ENCODE data around the gene CLIC3.
A peak's percentile ranks its signal among the peaks of the same experiment; 100 is the strongest.

CLIC3 gene

GRCh38 chr9:137031904-137032640 lies 35.7 kb upstream of the CLIC3 start, which contains the start of gene FUT7:
Gene FUT7 (minus strand): TSS chr9:137032088. CDS start chr9:137031991, 97 bp downstream.
- no peak for DNase-seq (ENCODE audit: low read depth in 2 of 2, low spot score in 1 of 2)

GRCh38 chr9:137030538-137031527 lies 34.5 kb upstream of the CLIC3 start:
- DNase-seq (ENCODE audit: low read depth in 2 of 2, low spot score in 1 of 2): no peak

DNA sequence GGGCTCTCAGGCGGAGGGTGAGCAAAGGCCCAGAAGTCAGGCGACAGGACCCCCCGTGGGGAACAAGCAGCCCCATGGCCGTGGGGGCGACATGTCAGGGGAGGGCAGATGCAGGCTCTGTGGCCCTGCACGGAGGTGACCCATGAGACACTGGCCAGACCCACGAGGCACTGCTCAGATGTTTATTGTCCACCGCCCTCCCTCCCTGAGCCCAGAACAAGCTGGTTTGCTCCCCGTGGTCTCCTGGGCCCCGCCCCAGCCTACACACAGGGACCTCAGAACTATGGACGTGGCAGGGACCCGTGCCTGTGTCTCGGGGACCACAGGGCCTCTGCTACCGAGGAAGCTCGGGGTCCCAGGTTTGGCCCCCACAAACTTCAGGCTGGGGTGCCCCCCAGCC lies 33.6 kb upstream of the CLIC3 start:
- DNase-seq (ENCODE audit: low read depth in 2 of 2, low spot score in 1 of 2): no peak

- peak; percentile 40 to 52 for DNase-seq (ENCODE audit: low read depth in 2 of 2, low spot score in 1 of 2)
These were observed 32.9 kb upstream of the CLIC3 start for GRCh38 chr9:137029058-137029936.

- no peak for DNase-seq (ENCODE audit: low read depth in 2 of 2, low spot score in 1 of 2)
These were observed 32.1 kb upstream of the CLIC3 start for GRCh38 chr9:137028263-137029057.

- DNase-seq (ENCODE audit: low read depth in 2 of 2, low spot score in 1 of 2): no peak
These were observed 31.2 kb upstream of the CLIC3 start, which contains the start of gene ABCA2 for GRCh38 chr9:137027369-137028262. Gene ABCA2 (minus strand): TSS chr9:137028237. CDS start chr9:137028140, 97 bp downstream.

- DNase-seq (ENCODE audit: low read depth in 2 of 2, low spot score in 1 of 2): no peak
These were observed 30.5 kb upstream of the CLIC3 start for GRCh38 chr9:137026828-137027227.

DNA sequence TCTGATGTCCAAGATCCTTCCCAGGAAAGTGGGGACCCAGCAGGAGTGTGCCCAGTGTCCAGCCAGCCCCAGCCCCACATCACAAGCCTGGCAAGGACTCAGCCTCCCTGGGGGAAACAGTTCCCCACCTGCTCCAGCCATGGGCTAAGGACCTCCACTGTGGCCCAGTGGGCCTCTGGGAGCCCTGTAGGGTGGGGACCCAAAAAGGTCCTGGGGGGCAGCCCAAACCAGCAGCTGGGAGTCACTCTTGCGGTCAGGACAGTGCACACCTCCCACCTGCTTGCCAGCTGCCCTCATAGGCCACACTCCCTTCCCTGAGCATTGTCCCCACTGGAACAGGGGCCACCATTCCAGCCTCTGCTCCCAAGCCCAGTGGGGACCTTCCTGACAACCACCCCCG lies 30.0 kb upstream of the CLIC3 start:
- DNase-seq (ENCODE audit: low read depth in 2 of 2, low spot score in 1 of 2): no peak

GRCh38 chr9:137025517-137025966 lies 29.2 kb upstream of the CLIC3 start:
- DNase-seq (ENCODE audit: low read depth in 2 of 2, low spot score in 1 of 2): no peak

DNA sequence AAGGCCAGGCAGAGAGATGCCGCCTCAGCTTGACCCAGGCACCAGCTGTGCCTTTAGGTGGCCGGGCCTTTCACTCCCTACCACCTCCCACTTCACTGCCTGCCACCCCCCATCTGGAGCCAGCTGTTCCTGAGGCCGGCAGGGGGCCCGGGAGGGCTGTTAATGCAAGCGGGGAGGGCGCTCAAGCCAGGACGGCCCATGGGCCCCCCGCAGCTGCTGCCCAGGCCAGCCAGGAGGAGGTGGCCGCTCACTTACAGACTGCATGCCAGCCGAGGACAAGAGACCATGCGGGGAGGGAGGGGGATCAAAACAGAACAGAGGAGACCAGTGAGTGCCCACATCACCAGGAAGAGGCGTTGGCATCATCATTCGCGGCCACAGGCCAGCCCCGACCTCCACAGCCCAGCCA lies 27.2 kb upstream of the CLIC3 start:
- DNase-seq (ENCODE audit: low read depth in 2 of 2, low spot score in 1 of 2): no peak

- no peak for DNase-seq (ENCODE audit: low read depth in 2 of 2, low spot score in 1 of 2)
These were observed 26.8 kb upstream of the CLIC3 start for GRCh38 chr9:137023157-137023556.

DNA sequence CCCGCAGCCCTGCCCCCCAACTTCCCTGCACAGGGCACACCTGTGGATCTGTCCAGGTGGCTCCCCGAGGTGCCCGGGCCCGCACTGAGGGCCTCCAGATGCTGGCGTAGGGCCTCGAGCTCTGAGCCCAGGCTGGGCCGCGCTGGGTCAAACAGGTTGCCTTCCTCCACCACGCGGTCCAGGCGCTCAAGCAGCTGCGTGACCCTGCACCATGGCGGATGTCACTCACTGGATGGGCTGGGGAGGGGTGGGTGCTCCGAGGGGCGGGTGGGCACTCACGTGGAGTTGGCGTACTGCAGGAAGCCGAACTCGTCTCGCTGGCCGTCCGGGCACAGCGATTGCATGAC lies 26.3 kb upstream of the CLIC3 start:
- DNase-seq (ENCODE audit: low read depth in 2 of 2, low spot score in 1 of 2): no peak

- DNase-seq (ENCODE audit: low read depth in 2 of 2, low spot score in 1 of 2): peak in 1 of 2 donors; percentile 43
These were observed 25.8 kb upstream of the CLIC3 start for GRCh38 chr9:137021979-137022661.

DNA sequence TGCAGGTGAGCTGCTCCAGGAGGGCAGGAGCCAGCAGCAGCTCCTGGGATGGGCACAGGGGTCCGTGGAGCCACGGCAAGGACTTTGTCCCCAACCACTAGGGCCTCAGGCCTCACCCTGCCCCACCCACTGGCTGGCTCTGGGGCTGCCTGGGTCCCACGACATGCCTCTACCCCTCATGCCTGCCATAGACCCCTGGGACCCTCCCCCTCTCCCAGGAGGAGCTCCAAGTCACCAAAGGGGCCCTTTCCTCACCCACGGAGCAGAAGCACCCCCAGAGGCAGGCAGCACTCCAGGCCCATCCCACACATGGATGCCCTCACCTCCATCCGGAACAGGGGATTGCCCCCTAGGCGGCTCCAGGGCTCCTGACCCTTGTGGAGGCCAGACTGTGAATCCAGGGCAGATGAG lies 25.2 kb upstream of the CLIC3 start:
- DNase-seq (ENCODE audit: low read depth in 2 of 2, low spot score in 1 of 2): no peak

GRCh38 chr9:137020771-137021567 lies 24.6 kb upstream of the CLIC3 start:
- DNase-seq (ENCODE audit: low read depth in 2 of 2, low spot score in 1 of 2): no peak

GRCh38 chr9:137019891-137020683 lies 23.7 kb upstream of the CLIC3 start:
- no peak for DNase-seq (ENCODE audit: low read depth in 2 of 2, low spot score in 1 of 2)
